ENCODE data around the gene WDR7.

GRCh38 chr18:56672391-56672790 lies 21.2 kb downstream of the WDR7 start:
- TF ChIP-seq EP300 (IDR thresholded peaks at IDR 0.05) = no peak
- no peak for TF ChIP-seq POLR2A (IDR thresholded peaks at IDR 0.05)
